Tibial nerve (tissue), 4 donors: Measurements from ENCODE around the gene MORN1. TPM values are rescaled to one million over a fixed set of nuclear protein-coding genes. Genes with fewer than 3 reads are reported as not detected.

Source experiments
- DNase-seq, 2 donors: peaks; one replicate each; pipeline ENCODE4 v3.0.0-alpha.2; 2019; ENCODE audit warnings: low spot score in 2 of 2
- H3K27ac ChIP-seq, 4 donors: fragments of 200-600 bp; sonication (generic) in 3 of 4; one replicate each; pipeline ENCODE4 v1.5.1; 2017 to 2019; ENCODE audit warnings: mild to moderate bottlenecking in 1 of 4
- H3K27me3 ChIP-seq, 2 donors: fragments of 200-600 bp; sonication (generic) in 1 of 2; one replicate each; pipeline versions ENCODE4 v1.5.1 to v1.6.0; 2017 to 2019
- H3K36me3 ChIP-seq, 3 donors: fragments of 200-600 bp; sonication (generic); one replicate each; pipeline ENCODE4 v1.5.1; 2018 to 2019
- H3K4me1 ChIP-seq, 4 donors: fragments of 200-600 bp; sonication (generic) in 3 of 4; one replicate each; pipeline ENCODE4 v1.5.1; 2017 to 2019
- H3K4me3 ChIP-seq, 4 donors: fragments of 200-600 bp; sonication (generic) in 3 of 4; one replicate each; pipeline ENCODE4 v1.5.1; 2017 to 2019; ENCODE audit warnings: mild to moderate bottlenecking in 1 of 4, moderate library complexity in 1 of 4
- H3K9me3 ChIP-seq, 4 donors: fragments of 200-600 bp; sonication (generic) in 3 of 4; one replicate each; pipeline ENCODE4 v1.5.1; 2017 to 2019
- EP300 ChIP-seq, 2 donors: sonication (generic); formaldehyde crosslinking; IDR thresholded peaks; one replicate each; pipeline ENCODE4 v1.6.1; 2017; ENCODE audit warnings: antibody characterized with exemption in 2 of 2, mild to moderate bottlenecking in 1 of 2
- POLR2A ChIP-seq, 2 donors: fragments of 450-650 bp; IDR thresholded peaks; one replicate each; pipeline ENCODE4 v1.6.1; 2017; ENCODE audit warnings: antibody characterized with exemption in 2 of 2, mild to moderate bottlenecking in 2 of 2, moderate library complexity in 2 of 2
- WGBS, 2 donors: methylation state at CpG; one replicate each; pipeline ENCODE4 v1.1.5; 2018; 5-methylcytosine and 5-hydroxymethylcytosine counted together
- total RNA-seq, 4 donors: library from RNA; depleted of rRNA; stranded (reverse); fragments of >200 nt; gene quantifications; one replicate each; pipeline ENCODE4 v1.1.0, GENCODE V29; 2016
- TF ChIP-seq, protein P1 (sequence below), 5 experiments: fragments of 200-600 bp in 3 of 5; fragments of 450-650 bp in 2 of 5; sonication (generic) in 3 of 5; IDR thresholded peaks; one replicate each; pipeline ENCODE4 v1.5.1; 2016 to 2019; ENCODE audit warnings: antibody characterized with exemption in 5 of 5, mild to moderate bottlenecking in 3 of 5, moderate library complexity in 2 of 5

Gene MORN1
- total RNA-seq, 4 donors from 2014 or later: 8.7 to 21.9 (median 16.1) TPM

- no peaks in the 10 kb centered on the region for H3K9me3 ChIP-seq
- H3K4me3 ChIP-seq: no peak overlapping the region
- no peaks in the 10 kb centered on the region for H3K36me3 ChIP-seq
- TF ChIP-seq POLR2A (IDR thresholded peaks at IDR 0.05) (no peak), EP300 (IDR thresholded peaks at IDR 0.05) (no peak)
- TF ChIP-seq, protein P1, sequence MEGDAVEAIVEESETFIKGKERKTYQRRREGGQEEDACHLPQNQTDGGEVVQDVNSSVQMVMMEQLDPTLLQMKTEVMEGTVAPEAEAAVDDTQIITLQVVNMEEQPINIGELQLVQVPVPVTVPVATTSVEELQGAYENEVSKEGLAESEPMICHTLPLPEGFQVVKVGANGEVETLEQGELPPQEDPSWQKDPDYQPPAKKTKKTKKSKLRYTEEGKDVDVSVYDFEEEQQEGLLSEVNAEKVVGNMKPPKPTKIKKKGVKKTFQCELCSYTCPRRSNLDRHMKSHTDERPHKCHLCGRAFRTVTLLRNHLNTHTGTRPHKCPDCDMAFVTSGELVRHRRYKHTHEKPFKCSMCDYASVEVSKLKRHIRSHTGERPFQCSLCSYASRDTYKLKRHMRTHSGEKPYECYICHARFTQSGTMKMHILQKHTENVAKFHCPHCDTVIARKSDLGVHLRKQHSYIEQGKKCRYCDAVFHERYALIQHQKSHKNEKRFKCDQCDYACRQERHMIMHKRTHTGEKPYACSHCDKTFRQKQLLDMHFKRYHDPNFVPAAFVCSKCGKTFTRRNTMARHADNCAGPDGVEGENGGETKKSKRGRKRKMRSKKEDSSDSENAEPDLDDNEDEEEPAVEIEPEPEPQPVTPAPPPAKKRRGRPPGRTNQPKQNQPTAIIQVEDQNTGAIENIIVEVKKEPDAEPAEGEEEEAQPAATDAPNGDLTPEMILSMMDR (IDR thresholded peaks at IDR 0.05): no peak
- WGBS, 2 donors: 78 to 79% methylated on average over 5 of the region's 5 CpGs
- no peaks in the 10 kb centered on the region for H3K27me3 ChIP-seq
- H3K27ac ChIP-seq: peak overlapping the region in 2 of 4 donors; percentile 15 to 44
- no peak for DNase-seq
- peaks cover 6 to 100% (median 74%) of the 10 kb centered on the region in 4 donors for H3K4me1 ChIP-seq
Measured at GRCh38 chr1:2294725-2295078, 96.7 kb downstream of the MORN1 start.

DNA sequence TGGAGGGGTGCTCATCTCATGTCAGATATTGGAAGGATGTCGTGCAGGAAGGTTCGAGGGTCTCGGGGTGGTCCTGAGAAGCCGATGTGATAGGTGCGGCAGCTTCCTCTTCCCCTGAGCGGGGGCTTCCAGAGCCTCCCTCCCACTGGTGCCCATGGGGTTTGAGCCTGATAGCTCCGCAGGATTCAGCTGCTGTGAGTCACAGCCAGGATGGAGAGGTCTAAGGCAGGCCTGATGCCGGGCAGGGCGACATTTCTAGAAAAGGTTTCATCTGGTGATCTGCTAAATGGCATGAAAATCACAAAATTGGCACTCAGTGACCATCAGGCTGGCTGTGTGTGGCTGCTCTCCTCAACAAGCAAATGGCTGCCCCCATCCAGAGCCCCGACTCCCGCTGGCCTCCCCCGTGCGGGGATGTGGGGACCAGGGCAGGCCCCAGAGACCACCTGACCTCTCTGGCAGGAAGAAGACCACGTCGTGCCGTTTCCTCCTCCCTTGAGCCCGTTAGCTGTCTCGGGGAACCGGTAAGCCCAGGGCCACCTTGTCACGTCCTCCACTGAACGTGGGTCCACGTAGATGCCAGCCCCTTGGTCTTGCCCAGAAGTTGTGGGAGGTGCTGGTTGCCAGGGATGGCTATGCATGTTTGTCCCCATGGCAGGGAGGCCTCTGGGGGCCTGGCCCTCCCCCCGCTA lies 97.2 kb downstream of the MORN1 start:
- WGBS, 2 donors: 62 to 79% methylated on average over 15 to 19 of the region's 23 CpGs
- no peak overlapping the region for H3K4me3 ChIP-seq
- peak overlapping the region in 2 of 4 donors; percentile 38 to 44 for H3K27ac ChIP-seq
- H3K36me3 ChIP-seq: no peaks in the 10 kb centered on the region
- no peaks in the 10 kb centered on the region for H3K9me3 ChIP-seq
- TF ChIP-seq EP300 (IDR thresholded peaks at IDR 0.05) (no peak), POLR2A (IDR thresholded peaks at IDR 0.05) (no peak)
- TF ChIP-seq, protein P1 (IDR thresholded peaks at IDR 0.05): no peak
- DNase-seq: no peak
- H3K4me1 ChIP-seq: peaks cover 4 to 100% (median 74%) of the 10 kb centered on the region in 4 donors
- no peaks in the 10 kb centered on the region for H3K27me3 ChIP-seq

DNA sequence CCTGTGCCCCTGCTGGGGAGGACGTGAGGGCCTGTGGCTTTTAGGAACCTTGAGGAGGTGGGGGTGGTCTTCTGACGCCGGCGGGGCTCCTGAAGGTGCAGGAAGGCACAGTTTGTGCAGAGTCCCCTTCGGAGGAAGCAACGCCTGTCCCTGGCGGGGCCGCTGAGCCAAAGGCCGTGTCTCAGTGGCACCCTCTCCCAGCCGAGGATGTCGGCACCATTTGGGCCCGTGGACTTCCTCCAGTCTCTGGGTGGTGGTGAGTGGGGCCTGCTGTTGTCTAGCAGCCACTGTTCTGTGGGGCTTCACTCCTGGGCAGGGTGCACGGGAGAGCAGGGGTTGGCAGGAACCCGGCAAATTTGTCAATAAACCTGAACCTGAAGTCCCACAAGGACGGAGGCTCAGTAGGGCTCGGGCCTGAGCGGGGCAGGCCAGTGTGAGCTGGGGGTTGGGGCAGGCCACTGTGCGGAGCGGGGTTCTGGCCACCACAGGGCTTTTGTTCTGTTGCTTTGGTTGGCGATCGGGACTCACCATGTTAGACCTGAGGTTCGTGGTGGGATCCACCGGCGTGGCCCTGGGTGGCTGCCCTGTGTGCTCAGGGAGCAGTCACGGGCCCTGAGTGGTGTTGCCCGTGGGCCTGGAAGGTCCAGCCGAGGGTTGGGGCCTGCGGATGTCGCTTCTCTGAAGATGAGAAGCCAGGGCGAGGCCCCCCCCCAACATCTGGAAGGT lies 98.5 kb downstream of the MORN1 start:
- Histone ChIP-seq H3K4me3 (no peak overlapping the region), H3K27ac (peak overlapping the region in 2 of 4 donors; percentile 74 to 85), H3K9me3 (no peaks in the 10 kb centered on the region), H3K27me3 (no peaks in the 10 kb centered on the region), H3K4me1 (peaks cover 4 to 100% (median 71%) of the 10 kb centered on the region in 4 donors), H3K36me3 (no peaks in the 10 kb centered on the region)
- WGBS, 2 donors: 73 to 86% methylated on average over 17 to 30 of the region's 30 CpGs
- DNase-seq: no peak
- TF ChIP-seq POLR2A (IDR thresholded peaks at IDR 0.05): no peak
- no peak for TF ChIP-seq EP300 (IDR thresholded peaks at IDR 0.05)
- TF ChIP-seq, protein P1 (IDR thresholded peaks at IDR 0.05): no peak

DNA sequence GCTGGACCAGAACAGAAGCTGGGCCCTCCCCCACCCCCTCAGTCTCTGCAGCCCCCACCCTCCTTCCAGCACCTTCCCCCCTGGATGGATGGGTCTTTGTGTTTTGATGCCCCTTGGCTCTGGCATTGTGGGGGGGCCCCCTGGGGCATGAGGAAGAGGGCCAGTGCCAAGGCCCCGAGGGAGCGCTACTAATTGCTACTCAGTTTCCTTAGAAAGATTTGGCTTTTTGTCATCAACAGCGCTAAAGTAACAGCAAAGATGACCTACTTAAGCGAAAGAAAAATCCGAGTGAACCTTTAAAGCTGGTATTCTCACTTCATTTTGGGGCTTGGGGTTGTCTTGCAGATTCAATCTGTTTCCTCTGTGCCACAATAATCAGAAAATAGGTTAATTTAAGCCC lies 99.8 kb downstream of the MORN1 start:
- peak overlapping the region in 3 of 4 donors; percentile 74 to 85 (median 74) for H3K27ac ChIP-seq
- no peaks in the 10 kb centered on the region for H3K9me3 ChIP-seq
- peaks cover 4 to 98% (median 70%) of the 10 kb centered on the region in 4 donors for H3K4me1 ChIP-seq
- H3K27me3 ChIP-seq: no peaks in the 10 kb centered on the region
- H3K36me3 ChIP-seq: no peaks in the 10 kb centered on the region
- peak overlapping the region in 2 of 4 donors; percentile 36 to 37 for H3K4me3 ChIP-seq
- TF ChIP-seq, protein P1 (IDR thresholded peaks at IDR 0.05): no peak
- no peak for TF ChIP-seq EP300 (IDR thresholded peaks at IDR 0.05)
- TF ChIP-seq POLR2A (IDR thresholded peaks at IDR 0.05): no peak
- WGBS, 2 donors: 40 to 46% methylated on average over 5 of the region's 5 CpGs
- DNase-seq: no peak
